ENCODE results near the gene AIF1.

DNA sequence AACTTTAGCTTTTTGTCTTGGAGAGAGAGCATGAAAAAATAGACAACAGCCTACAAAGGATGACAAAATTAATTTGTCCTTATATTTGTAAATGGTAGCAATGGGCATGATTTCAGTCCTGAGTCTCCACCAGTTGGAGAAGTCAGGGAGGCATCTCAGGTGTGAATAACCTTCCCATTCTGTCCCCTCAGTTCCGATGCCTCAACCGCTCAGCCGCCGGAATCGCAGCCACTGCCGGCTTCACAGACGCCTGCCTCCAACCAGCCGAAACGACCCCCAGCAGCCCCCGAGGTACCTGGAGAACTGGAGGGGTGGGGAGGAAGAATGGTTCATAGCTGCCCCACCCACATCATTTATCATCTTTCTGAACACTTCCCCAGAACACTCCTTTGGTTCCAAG, 9.0 kb downstream of the AIF1 start:
- TF ChIP-seq POLR2A (IDR thresholded peaks at IDR 0.05) = no peak
- TF ChIP-seq, protein P1, sequence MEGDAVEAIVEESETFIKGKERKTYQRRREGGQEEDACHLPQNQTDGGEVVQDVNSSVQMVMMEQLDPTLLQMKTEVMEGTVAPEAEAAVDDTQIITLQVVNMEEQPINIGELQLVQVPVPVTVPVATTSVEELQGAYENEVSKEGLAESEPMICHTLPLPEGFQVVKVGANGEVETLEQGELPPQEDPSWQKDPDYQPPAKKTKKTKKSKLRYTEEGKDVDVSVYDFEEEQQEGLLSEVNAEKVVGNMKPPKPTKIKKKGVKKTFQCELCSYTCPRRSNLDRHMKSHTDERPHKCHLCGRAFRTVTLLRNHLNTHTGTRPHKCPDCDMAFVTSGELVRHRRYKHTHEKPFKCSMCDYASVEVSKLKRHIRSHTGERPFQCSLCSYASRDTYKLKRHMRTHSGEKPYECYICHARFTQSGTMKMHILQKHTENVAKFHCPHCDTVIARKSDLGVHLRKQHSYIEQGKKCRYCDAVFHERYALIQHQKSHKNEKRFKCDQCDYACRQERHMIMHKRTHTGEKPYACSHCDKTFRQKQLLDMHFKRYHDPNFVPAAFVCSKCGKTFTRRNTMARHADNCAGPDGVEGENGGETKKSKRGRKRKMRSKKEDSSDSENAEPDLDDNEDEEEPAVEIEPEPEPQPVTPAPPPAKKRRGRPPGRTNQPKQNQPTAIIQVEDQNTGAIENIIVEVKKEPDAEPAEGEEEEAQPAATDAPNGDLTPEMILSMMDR (IDR thresholded peaks at IDR 0.05) = no peak
